Neural crest cell (in vitro differentiated cells): ENCODE data around the gene MED9. TPM values are rescaled to one million over a fixed set of nuclear protein-coding genes. Genes with fewer than 3 reads are reported as not detected.

Experiments used
- DNase-seq: peaks from one replicate; pipeline ENCODE4 v3.0.0; 2021; ENCODE audit warnings: low read depth, mixed read lengths, low spot score
- H3K27ac Mint-ChIP-seq: one replicate; pipeline ENCODE4 v1.8.0; 2021; ENCODE audit warnings: mild to moderate bottlenecking, mixed read lengths; ENCODE audit not compliant: unreplicated experiment
- H3K27me3 Mint-ChIP-seq: 2 replicates; pipeline ENCODE4 v1.8.0; 2021; ENCODE audit warnings: low read depth, mild to moderate bottlenecking, mixed read lengths
- H3K36me3 Mint-ChIP-seq: 2 replicates; pipeline ENCODE4 v1.8.0; 2021; ENCODE audit warnings: low read depth, mild to moderate bottlenecking, mixed read lengths
- H3K4me1 Mint-ChIP-seq: 2 replicates; pipeline ENCODE4 v1.8.0; 2021; ENCODE audit warnings: mixed read lengths
- H3K4me3 Mint-ChIP-seq: one replicate; pipeline ENCODE4 v1.8.0; 2021; ENCODE audit warnings: mild to moderate bottlenecking, mixed read lengths
- H3K9me3 Mint-ChIP-seq: 2 replicates; pipeline ENCODE4 v1.8.0; 2021; ENCODE audit warnings: mixed read lengths
- total RNA-seq: library from RNA; stranded (reverse); gene quantifications from 2 replicates; pipeline ENCODE4 v1.2.1, GENCODE V29; 2021
- TF ChIP-seq, protein P1 (sequence below): fragments of 200-600 bp; sonication (generic); conservative IDR thresholded peaks from 2 replicates; pipeline ENCODE4 v1.5.0; 2021; ENCODE audit warnings: antibody characterized with exemption, mild to moderate bottlenecking

MED9 gene
- total RNA-seq, 1 donor from 2014 or later, result 20.5 TPM

DNA sequence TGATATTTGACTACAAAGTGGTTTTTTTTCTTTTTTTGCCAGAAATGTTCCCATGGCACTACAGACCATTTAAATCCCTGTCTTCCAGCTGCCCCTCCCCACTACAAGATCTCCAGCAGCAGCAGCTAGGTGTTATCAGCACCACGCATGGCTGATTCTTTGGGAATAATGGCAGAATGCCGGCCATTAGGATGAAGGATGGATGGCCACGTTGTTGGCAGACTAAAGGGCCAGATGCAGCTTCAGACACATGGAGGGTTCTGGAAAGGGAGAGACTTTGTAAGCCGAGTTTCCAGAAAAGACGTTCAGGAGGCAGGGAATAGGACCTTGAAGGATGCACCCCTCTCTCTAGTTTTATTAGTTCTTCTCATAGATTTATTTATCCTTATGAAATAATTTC, 10.3 kb upstream of the MED9 start:
- Mint-ChIP-seq H3K27ac (no peak overlapping the region), H3K4me1 (peaks cover 3% of the 10 kb centered on the region), H3K36me3 (no peaks in the 10 kb centered on the region), H3K4me3 (no peak overlapping the region), H3K27me3 (peaks cover 33% of the 10 kb centered on the region), H3K9me3 (no peaks in the 10 kb centered on the region)
- no peak for DNase-seq
- TF ChIP-seq, protein P1, sequence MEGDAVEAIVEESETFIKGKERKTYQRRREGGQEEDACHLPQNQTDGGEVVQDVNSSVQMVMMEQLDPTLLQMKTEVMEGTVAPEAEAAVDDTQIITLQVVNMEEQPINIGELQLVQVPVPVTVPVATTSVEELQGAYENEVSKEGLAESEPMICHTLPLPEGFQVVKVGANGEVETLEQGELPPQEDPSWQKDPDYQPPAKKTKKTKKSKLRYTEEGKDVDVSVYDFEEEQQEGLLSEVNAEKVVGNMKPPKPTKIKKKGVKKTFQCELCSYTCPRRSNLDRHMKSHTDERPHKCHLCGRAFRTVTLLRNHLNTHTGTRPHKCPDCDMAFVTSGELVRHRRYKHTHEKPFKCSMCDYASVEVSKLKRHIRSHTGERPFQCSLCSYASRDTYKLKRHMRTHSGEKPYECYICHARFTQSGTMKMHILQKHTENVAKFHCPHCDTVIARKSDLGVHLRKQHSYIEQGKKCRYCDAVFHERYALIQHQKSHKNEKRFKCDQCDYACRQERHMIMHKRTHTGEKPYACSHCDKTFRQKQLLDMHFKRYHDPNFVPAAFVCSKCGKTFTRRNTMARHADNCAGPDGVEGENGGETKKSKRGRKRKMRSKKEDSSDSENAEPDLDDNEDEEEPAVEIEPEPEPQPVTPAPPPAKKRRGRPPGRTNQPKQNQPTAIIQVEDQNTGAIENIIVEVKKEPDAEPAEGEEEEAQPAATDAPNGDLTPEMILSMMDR, result no peak

DNA sequence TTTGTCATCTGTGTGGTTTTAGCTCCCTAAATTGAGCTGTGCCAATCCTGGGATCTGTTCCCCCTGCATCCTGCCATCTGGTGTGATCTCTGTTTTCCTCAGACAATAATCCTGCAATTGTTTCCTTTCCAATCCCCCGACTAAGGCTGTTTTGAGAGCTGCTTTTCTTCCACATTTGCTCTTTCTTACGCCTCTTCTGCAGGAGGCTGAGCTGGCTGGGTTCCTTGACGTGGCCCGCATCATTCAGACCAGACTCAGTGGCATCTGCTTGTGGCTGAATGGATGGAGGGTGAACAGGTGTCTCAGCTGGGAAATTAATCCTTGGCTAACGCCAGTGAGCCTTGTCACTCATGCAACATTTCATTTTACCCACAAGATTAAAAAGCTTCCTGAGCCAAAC, 9.8 kb upstream of the MED9 start:
- Mint-ChIP-seq H3K4me3 (no peak overlapping the region), H3K36me3 (no peaks in the 10 kb centered on the region), H3K27ac (no peak overlapping the region), H3K27me3 (peaks cover 33% of the 10 kb centered on the region), H3K9me3 (no peaks in the 10 kb centered on the region), H3K4me1 (peaks cover 7% of the 10 kb centered on the region)
- TF ChIP-seq, protein P1, result no peak
- no peak for DNase-seq

DNA sequence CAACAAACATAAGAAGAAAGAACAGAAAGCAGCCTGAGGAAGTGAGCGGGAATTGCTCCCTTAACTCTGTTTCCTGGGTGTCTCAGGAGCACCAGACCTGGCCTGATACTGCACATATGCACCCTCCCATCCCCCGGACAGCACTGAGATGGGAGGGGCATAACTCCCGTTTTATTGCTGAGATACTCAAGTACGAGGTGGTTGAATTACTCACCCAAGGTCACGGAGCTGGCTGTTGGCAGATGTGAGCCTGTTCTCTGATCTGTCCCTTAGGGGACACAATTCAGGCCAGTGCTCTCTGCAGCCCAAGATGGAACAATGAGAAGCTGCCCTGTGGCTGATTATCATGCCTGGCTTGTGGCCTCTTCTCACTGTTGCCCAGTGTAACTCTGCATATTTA, 9.1 kb upstream of the MED9 start:
- Mint-ChIP-seq H3K4me3 (no peak overlapping the region), H3K4me1 (peaks cover 14% of the 10 kb centered on the region), H3K36me3 (no peaks in the 10 kb centered on the region), H3K27ac (no peak overlapping the region), H3K9me3 (no peaks in the 10 kb centered on the region), H3K27me3 (peaks cover 33% of the 10 kb centered on the region)
- TF ChIP-seq, protein P1, result no peak
- DNase-seq, result no peak

DNA sequence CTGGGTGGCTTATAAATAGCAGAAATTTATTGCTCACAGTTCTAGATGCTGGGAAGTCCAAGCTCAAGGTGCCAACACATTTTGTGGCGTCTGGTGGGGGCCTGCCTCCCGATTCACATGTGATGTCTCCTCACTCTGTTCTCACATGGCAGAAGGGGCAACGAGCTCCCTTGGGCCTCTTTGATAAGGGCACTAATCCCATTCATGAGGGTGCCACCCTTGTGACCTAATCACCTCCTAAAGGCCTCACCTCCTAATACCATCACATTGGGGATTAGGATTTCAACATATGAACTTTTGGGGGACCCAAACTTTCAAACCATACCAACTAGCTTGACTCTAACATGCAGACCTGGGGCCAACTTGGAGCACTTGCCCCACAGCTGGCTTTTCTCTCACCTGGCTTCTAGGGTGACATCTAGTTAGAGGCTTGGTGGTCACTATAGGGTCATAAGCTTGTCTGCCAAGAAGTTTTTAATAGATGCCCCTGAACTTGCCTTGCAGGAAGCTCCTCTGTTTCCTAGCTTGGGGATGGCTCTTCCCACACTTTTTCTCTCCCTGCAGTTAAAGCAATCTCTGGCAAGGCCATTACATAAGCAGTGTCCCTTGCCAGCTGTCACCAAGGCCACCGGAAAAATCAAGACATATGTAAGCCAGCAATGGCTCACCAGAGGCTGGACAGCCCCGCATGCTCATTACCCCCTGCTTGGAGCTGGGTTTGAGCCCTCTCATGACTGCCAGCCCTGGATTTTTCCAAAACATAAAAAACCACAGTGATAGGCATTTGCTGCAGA, 8.4 kb upstream of the MED9 start:
- no peak overlapping the region for H3K27ac Mint-ChIP-seq
- DNase-seq, result no peak
- peaks cover 29% of the 10 kb centered on the region for H3K27me3 Mint-ChIP-seq
- H3K36me3 Mint-ChIP-seq, result no peaks in the 10 kb centered on the region
- TF ChIP-seq, protein P1, result no peak
- no peak overlapping the region for H3K4me3 Mint-ChIP-seq
- H3K9me3 Mint-ChIP-seq, result no peaks in the 10 kb centered on the region
- peaks cover 21% of the 10 kb centered on the region for H3K4me1 Mint-ChIP-seq

DNA sequence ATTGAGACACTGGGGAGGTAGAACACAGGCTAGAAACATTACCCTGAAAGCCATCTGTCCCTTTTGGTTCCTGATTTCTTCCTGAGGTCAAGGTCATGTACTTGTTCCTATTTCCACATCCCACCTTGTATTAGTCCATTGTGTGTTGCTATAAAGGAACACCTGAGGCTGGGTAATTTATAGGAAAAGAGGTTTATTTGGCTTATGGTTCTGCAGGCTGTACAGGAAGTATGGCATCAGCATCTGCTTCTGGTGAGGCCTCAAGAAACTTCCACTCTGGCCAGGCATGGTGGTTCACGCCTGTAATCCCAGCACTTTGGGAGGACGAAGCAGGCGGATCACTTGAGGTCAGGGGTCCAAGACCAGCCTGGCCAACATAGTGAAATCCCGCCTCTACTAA, 7.4 kb upstream of the MED9 start:
- no peaks in the 10 kb centered on the region for H3K36me3 Mint-ChIP-seq
- peaks cover 26% of the 10 kb centered on the region for H3K4me1 Mint-ChIP-seq
- no peak for DNase-seq
- H3K4me3 Mint-ChIP-seq, result no peak overlapping the region
- no peak overlapping the region for H3K27ac Mint-ChIP-seq
- H3K9me3 Mint-ChIP-seq, result no peaks in the 10 kb centered on the region
- H3K27me3 Mint-ChIP-seq, result peaks cover 22% of the 10 kb centered on the region
- TF ChIP-seq, protein P1, result no peak
